MCF 10A (cell line): Measurements from ENCODE around the gene CHCHD3. TPM values are rescaled to one million over a fixed set of nuclear protein-coding genes. Genes with fewer than 3 reads are reported as not detected.

ENCODE experiments used
- BruUV-seq: library from RNA; stranded (reverse); fragments of 400-500 nt; replicated peaks from 2 replicates; lab custom pipeline; 2021; lab: Mats Ljungman, UMichigan
- CTCF ChIA-PET: fragments of 300-600 bp; sonication (Branson Sonifier 250); formaldehyde crosslinking; extraction: SDS; loops from one replicate; lab custom pipeline; 2021; ENCODE audit warnings: antibody characterized with exemption, inconsistent platforms; lab: Yijun Ruan, JAX
- POLR2A ChIA-PET: fragments of 300-600, 350-650 bp; sonication (Branson Sonifier 250); formaldehyde crosslinking; extraction: SDS; loops from one replicate; lab custom pipeline; 2020; ENCODE audit warnings: antibody characterized with exemption, inconsistent platforms; lab: Yijun Ruan, JAX
- DNase-seq: peaks from one replicate; pipeline ENCODE4 v3.0.0-alpha.2; 2018; ENCODE audit not compliant: unreplicated experiment
- H3K27ac Mint-ChIP-seq: one replicate; pipeline ENCODE4 v1.8.0; 2022; ENCODE audit warnings: mild to moderate bottlenecking, low read depth, mixed read lengths; ENCODE audit not compliant: unreplicated experiment
- H3K27me3 Mint-ChIP-seq: one replicate; pipeline ENCODE4 v1.8.0; 2022; ENCODE audit warnings: mixed read lengths; ENCODE audit not compliant: insufficient read depth, unreplicated experiment
- H3K36me3 Mint-ChIP-seq: one replicate; pipeline ENCODE4 v1.8.0; 2022; ENCODE audit warnings: mild to moderate bottlenecking, moderate library complexity, mixed read lengths; ENCODE audit not compliant: insufficient read depth, unreplicated experiment
- H3K4me1 Mint-ChIP-seq: one replicate; pipeline ENCODE4 v1.8.0; 2022; ENCODE audit warnings: mixed read lengths; ENCODE audit not compliant: insufficient read depth, unreplicated experiment
- H3K4me3 Mint-ChIP-seq: one replicate; pipeline ENCODE4 v1.8.0; 2022; ENCODE audit warnings: mild to moderate bottlenecking, moderate library complexity, mixed read lengths; ENCODE audit not compliant: unreplicated experiment
- H3K9me3 Mint-ChIP-seq: one replicate; pipeline ENCODE4 v1.8.0; 2022; ENCODE audit warnings: mixed read lengths; ENCODE audit not compliant: unreplicated experiment
- intact Hi-C: fragments of 100-400 bp; cut with micrococcal nuclease; formaldehyde crosslinking; loops from 2 replicates; pipeline ENCODE4 v1.14.1; 2022
- total RNA-seq: library from RNA; stranded (reverse); gene quantifications from 2 replicates; pipeline ENCODE4 v1.2.3, GENCODE V29; 2022
- TF ChIP-seq, protein P1 (sequence below): fragments of 200-600 bp; IDR thresholded peaks from one replicate; pipeline ENCODE4 v1.8.0; 2022; ENCODE audit warnings: antibody characterized with exemption, mild to moderate bottlenecking; ENCODE audit not compliant: unreplicated experiment

Gene CHCHD3
- total RNA-seq, 1 experiment from 2014 or later: 102 TPM

- Mint-ChIP-seq H3K4me1 (peaks cover 5% of the 10 kb centered on the region), H3K9me3 (no peaks in the 10 kb centered on the region), H3K4me3 (no peak overlapping the region), H3K27me3 (no peaks in the 10 kb centered on the region), H3K36me3 (peaks cover 7% of the 10 kb centered on the region), H3K27ac (no peak overlapping the region)
- BruUV-seq: no TSS peak
- CTCF ChIA-PET: no interaction called here
- TF ChIP-seq, protein P1, sequence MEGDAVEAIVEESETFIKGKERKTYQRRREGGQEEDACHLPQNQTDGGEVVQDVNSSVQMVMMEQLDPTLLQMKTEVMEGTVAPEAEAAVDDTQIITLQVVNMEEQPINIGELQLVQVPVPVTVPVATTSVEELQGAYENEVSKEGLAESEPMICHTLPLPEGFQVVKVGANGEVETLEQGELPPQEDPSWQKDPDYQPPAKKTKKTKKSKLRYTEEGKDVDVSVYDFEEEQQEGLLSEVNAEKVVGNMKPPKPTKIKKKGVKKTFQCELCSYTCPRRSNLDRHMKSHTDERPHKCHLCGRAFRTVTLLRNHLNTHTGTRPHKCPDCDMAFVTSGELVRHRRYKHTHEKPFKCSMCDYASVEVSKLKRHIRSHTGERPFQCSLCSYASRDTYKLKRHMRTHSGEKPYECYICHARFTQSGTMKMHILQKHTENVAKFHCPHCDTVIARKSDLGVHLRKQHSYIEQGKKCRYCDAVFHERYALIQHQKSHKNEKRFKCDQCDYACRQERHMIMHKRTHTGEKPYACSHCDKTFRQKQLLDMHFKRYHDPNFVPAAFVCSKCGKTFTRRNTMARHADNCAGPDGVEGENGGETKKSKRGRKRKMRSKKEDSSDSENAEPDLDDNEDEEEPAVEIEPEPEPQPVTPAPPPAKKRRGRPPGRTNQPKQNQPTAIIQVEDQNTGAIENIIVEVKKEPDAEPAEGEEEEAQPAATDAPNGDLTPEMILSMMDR: no peak
- intact Hi-C loops: no loop called here
- no peak for DNase-seq
- POLR2A ChIA-PET: no interaction called here
These were observed 78.6 kb downstream of the CHCHD3 start for GRCh38 chr7:133003052-133003910.

DNA sequence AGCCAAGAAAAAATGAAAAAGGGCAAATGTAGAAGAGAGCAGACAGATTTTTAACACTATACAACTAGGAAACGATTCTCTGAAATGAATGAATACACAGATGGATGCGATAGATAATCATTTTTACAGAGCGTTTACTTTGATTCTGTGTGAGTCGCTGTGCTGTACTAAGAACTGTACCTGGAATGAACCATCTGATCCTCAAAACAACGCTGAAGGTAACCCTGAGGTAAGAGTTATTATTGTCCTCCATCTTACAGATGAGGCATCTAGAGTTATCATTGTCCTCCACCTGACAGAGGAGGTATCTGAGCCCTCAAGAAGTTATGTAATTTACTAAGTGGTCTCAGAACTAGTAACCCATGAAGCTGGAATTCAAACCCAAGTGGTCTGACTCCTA is 80.2 kb downstream of the CHCHD3 start:
- ChIA-PET POLR2A (no interaction called here), CTCF (interaction anchor here (0.6 kb wide), 1 partner anchor 278 kb away, joined by 3 read pairs; no protein-coding TSS in a partner anchor)
- Mint-ChIP-seq H3K4me1 (peaks cover 5% of the 10 kb centered on the region), H3K27ac (no peak overlapping the region), H3K9me3 (no peaks in the 10 kb centered on the region), H3K27me3 (no peaks in the 10 kb centered on the region), H3K4me3 (no peak overlapping the region), H3K36me3 (peaks cover 7% of the 10 kb centered on the region)
- intact Hi-C loops: no loop called here
- TF ChIP-seq, protein P1: no peak
- no peak for DNase-seq
- no TSS peak for BruUV-seq

- BruUV-seq: no TSS peak
These were observed 82.0 kb downstream of the CHCHD3 start for GRCh38 chr7:132999845-133000244.

GRCh38 chr7:132998763-132999162 is 83.1 kb downstream of the CHCHD3 start:
- H3K4me3 Mint-ChIP-seq: no peak overlapping the region
- ChIA-PET POLR2A (no interaction called here), CTCF (no interaction called here)
- no TSS peak for BruUV-seq
- intact Hi-C loops: no loop called here
- H3K36me3 Mint-ChIP-seq: peaks cover 7% of the 10 kb centered on the region
- no peak overlapping the region for H3K27ac Mint-ChIP-seq
- H3K9me3 Mint-ChIP-seq: no peaks in the 10 kb centered on the region
- TF ChIP-seq, protein P1: no peak
- no peak for DNase-seq
- peaks cover 5% of the 10 kb centered on the region for H3K4me1 Mint-ChIP-seq
- no peaks in the 10 kb centered on the region for H3K27me3 Mint-ChIP-seq

More at GRCh38 chr7:132999845-133000244, 82.0 kb downstream of the CHCHD3 start:
- Mint-ChIP-seq H3K36me3 (peaks cover 7% of the 10 kb centered on the region), H3K4me1 (peaks cover 5% of the 10 kb centered on the region), H3K9me3 (no peaks in the 10 kb centered on the region), H3K4me3 (no peak overlapping the region), H3K27ac (no peak overlapping the region), H3K27me3 (no peaks in the 10 kb centered on the region)
- TF ChIP-seq, protein P1: no peak
- intact Hi-C loops: no loop called here
- ChIA-PET CTCF (no interaction called here), POLR2A (no interaction called here)
- DNase-seq: no peak
